BLaER1 treated with 17β-estradiol and CSF1 and Interleukin-3, amounts not matched to agents 10 nM and 100 nM (cell line): ENCODE data around the gene RNF141.

Source experiments
- H3K27ac ChIP-seq, 11 experiments: shearing (Covaris generic); formaldehyde crosslinking; 2 replicates each; pipeline ENCODE4 v1.8.1; 2022
- H3K27me3 ChIP-seq, 11 experiments: shearing (Covaris generic); formaldehyde crosslinking; 2 replicates each; pipeline ENCODE4 v1.8.1; 2022
- H3K36me3 ChIP-seq, 11 experiments: shearing (Covaris generic); formaldehyde crosslinking; 2 replicates each; pipeline ENCODE4 v1.8.1; 2022
- H3K4me1 ChIP-seq, 10 experiments: shearing (Covaris generic); formaldehyde crosslinking; 2 replicates each; pipeline ENCODE4 v1.8.1; 2022
- H3K4me2 ChIP-seq, 11 experiments: shearing (Covaris generic); formaldehyde crosslinking; 2 replicates each; pipeline ENCODE4 v1.8.1; 2022
- H3K4me3 ChIP-seq, 10 experiments: shearing (Covaris generic); formaldehyde crosslinking; 2 replicates each; pipeline ENCODE4 v1.8.1; 2022
- H3K9ac ChIP-seq, 11 experiments: shearing (Covaris generic); formaldehyde crosslinking; 2 replicates each; pipeline ENCODE4 v1.8.1; 2022
- H3K9me3 ChIP-seq, 11 experiments: shearing (Covaris generic); formaldehyde crosslinking; replicated peaks in 1 of 11; 2 replicates each; pipeline ENCODE4 v1.8.1; 2022
- H4K20me1 ChIP-seq, 11 experiments: shearing (Covaris generic); formaldehyde crosslinking; 2 replicates each; pipeline ENCODE4 v1.8.1; 2022
- Cebpa-rat ChIP-seq, 11 experiments: shearing (Covaris generic); IDR thresholded peaks; 2 replicates each; pipeline ENCODE4 v1.8.1; 2022

Gene RNF141

DNA sequence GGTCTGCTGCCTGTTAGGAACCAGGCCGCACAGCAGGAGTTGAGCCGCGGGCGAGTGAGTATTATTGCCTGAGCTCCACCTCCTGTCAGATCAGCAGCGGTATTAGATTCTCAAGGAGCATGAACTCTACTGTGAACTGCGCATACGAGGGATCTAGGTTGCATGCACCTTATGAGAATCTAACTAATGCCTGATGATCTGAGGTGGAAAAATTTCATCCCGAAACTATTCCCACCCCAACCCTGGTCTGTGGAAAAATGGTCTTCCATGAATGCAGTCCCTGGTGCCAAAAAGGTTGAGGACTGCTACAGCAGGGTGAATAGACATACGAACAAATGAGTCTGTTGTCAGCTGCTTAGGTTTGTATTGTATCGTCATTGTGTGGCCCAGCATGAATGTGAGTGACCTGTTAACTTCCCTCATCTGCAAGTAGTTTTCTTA lies 29.8 kb downstream of the RNF141 start:
- Histone ChIP-seq H3K36me3 (peaks cover 12 to 42% (median 19%) of the 10 kb centered on the region in 11 experiments), H3K4me2 (no peak overlapping the region), H3K4me3 (no peak overlapping the region), H3K9ac (no peak overlapping the region), H3K9me3 (no peaks in the 10 kb centered on the region), H3K27ac (no peak overlapping the region), H3K27me3 (no peaks in the 10 kb centered on the region), H3K4me1 (peaks cover 0 to 5% (median 0%) of the 10 kb centered on the region in 10 experiments; a peak in 2 of 20 replicates), H4K20me1 (peaks cover 0 to 18% (median 0%) of the 10 kb centered on the region in 11 experiments; a peak in 3 of 22 replicates)
- TF ChIP-seq Cebpa-rat (IDR thresholded peaks at IDR 0.05): no peak

DNA sequence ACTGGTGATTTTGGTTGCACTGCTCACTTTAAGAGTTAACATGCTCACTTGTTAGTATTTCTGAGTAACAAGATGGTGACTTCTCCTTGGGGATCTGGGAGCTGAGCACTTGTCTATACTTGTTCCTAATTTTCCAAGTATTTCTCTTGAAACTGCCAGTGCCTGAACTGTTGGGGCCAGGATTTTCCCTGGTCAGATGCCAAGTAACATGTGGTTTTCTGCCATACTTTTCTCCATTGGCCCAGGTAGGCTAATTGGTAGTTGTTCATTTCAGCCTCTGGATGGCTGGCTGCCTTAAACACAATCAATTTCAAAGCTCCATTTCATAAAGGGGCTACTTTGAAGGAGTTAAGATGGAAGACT lies 35.0 kb downstream of the RNF141 start:
- Histone ChIP-seq H3K9ac (no peak overlapping the region), H3K27me3 (no peaks in the 10 kb centered on the region), H4K20me1 (peaks cover 0 to 30% (median 0%) of the 10 kb centered on the region in 11 experiments; a peak in 3 of 22 replicates), H3K4me1 (peaks cover 0 to 55% (median 31%) of the 10 kb centered on the region in 10 experiments; a peak in 15 of 20 replicates), H3K4me2 (peak overlapping the region in 3 of 11 experiments; percentile 69 to 87 (median 86); a peak in 1 of 22 replicates), H3K36me3 (peaks cover 20 to 57% (median 47%) of the 10 kb centered on the region in 11 experiments), H3K4me3 (no peak overlapping the region), H3K9me3 (no peaks in the 10 kb centered on the region), H3K27ac (no peak overlapping the region)
- no peak for TF ChIP-seq Cebpa-rat (IDR thresholded peaks at IDR 0.05)

DNA sequence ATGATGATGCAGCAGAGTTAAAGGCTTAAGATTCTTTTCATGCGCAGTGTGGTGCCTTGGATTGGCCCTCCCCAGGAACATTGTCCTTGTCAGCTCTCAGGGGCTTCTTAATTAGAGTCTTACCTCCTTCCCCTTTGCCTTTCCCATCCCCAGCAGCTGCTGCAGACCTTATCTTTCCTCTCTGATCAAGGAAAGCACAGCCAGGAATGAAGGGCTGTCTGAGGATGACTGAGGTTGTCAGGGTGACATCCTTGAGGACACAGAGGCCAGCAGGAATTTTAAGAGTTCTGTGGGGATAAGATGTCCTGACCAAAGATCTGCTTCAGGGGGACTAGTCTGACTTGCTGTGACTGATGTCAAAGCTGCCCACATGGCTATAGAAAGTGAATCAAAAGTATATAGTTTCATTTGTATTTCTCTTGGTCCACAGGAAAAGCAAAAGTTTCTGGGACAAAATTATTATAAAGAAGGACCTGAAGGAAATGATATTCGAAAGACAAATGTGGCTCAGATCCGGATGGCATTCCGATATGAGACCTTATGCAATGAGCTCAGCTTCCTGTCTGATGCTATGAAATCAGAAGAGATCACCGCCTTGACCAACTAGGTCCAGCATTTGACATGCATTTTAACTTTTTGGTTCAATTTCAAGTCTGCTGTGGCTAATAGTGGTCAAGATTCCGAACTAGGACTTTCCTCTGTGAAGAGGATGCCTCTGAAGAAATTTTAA lies 35.5 kb downstream of the RNF141 start:
- H3K4me1 ChIP-seq: peaks cover 0 to 60% (median 31%) of the 10 kb centered on the region in 10 experiments; a peak in 15 of 20 replicates
- TF ChIP-seq Cebpa-rat (IDR thresholded peaks at IDR 0.05): no peak
- no peaks in the 10 kb centered on the region for H3K27me3 ChIP-seq
- H3K36me3 ChIP-seq: peaks cover 25 to 62% (median 52%) of the 10 kb centered on the region in 11 experiments
- no peaks in the 10 kb centered on the region for H3K9me3 ChIP-seq
- H3K4me3 ChIP-seq: no peak overlapping the region
- H3K9ac ChIP-seq: no peak overlapping the region
- peaks cover 0 to 31% (median 0%) of the 10 kb centered on the region in 11 experiments; a peak in 3 of 22 replicates for H4K20me1 ChIP-seq
- no peak overlapping the region for H3K27ac ChIP-seq
- peak overlapping the region in 4 of 11 experiments; percentile 69 to 87 (median 84); a peak in 6 of 22 replicates for H3K4me2 ChIP-seq

DNA sequence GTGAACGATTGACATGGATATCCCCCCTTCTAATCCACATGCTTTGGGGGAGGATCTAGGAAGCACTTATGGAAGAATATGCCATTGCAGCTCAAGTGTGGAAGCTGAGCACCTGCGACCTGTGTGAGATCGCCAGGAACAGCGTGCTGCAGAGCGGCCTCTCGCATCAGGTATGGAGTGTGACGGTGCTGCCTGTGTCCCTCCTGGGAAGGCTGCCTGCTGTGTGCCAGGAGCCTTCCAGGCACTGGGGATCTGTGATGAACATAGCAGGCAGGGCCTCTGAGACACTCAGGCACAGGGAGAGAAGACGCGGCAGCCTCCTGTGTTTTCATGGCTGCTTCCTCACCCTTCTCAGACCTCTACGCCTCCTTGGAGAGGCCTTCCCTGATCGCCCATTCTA lies 36.5 kb downstream of the RNF141 start:
- H4K20me1 ChIP-seq: peaks cover 0 to 36% (median 0%) of the 10 kb centered on the region in 11 experiments; a peak in 3 of 22 replicates
- no peak for TF ChIP-seq Cebpa-rat (IDR thresholded peaks at IDR 0.05)
- H3K4me2 ChIP-seq: peak overlapping the region in 8 of 11 experiments; percentile 13 to 87 (median 74); a peak in 13 of 22 replicates
- H3K4me1 ChIP-seq: peaks cover 0 to 68% (median 31%) of the 10 kb centered on the region in 10 experiments; a peak in 15 of 20 replicates
- H3K9ac ChIP-seq: peak overlapping the region in 3 of 11 experiments; percentile 5 to 26 (median 10); a peak in 2 of 22 replicates
- peaks cover 35 to 71% (median 62%) of the 10 kb centered on the region in 11 experiments for H3K36me3 ChIP-seq
- no peak overlapping the region for H3K4me3 ChIP-seq
- H3K27me3 ChIP-seq: no peaks in the 10 kb centered on the region
- no peaks in the 10 kb centered on the region for H3K9me3 ChIP-seq
- H3K27ac ChIP-seq: peak overlapping the region in 8 of 11 experiments; percentile 21 to 81 (median 68); a peak in 13 of 22 replicates

DNA sequence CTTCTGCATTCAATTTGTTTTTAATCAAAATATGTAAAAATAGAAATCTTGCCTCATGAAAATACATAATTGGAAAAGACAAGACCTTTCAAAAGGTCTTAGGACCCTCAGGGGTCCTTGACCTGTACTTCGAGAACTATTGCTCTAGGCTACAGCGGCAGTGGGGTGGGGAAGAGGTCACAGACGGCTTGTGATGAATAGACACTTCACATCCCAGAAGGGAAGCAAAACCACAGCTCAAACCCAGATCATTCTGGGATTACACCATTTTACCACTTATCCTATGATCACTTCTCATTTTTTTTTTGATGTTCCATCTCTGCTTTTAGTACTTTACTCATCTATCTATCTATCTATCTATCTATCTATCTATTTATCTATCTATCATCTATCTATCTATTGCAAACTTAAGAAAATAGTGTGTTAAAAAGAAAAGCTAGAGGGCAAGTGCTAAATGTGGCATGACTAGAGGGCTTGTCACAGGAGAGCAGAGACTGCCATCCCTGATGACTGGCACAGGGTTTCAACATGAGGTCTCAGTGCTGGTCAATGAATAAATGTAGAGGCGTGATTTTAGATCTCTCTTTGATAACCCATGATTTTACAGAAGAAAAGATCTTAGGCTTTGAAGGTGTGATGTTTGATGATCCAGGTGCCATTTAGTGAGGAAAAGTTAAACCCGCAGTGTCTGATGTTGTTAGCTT lies 37.1 kb downstream of the RNF141 start:
- Histone ChIP-seq H3K9me3 (no peaks in the 10 kb centered on the region), H3K9ac (peak overlapping the region in 4 of 11 experiments; percentile 5 to 42 (median 30); a peak in 5 of 22 replicates), H3K27ac (peak overlapping the region in 9 of 11 experiments; percentile 1 to 81 (median 62); a peak in 15 of 22 replicates), H3K36me3 (peaks cover 41 to 77% (median 68%) of the 10 kb centered on the region in 11 experiments), H3K27me3 (no peaks in the 10 kb centered on the region), H3K4me3 (peak overlapping the region in 1 of 10 experiments; percentile 28; a peak in 1 of 20 replicates), H3K4me2 (peak overlapping the region in 8 of 11 experiments; percentile 13 to 87 (median 74); a peak in 15 of 22 replicates), H3K4me1 (peaks cover 0 to 71% (median 31%) of the 10 kb centered on the region in 10 experiments; a peak in 15 of 20 replicates), H4K20me1 (peaks cover 0 to 41% (median 0%) of the 10 kb centered on the region in 11 experiments; a peak in 4 of 22 replicates)
- no peak for TF ChIP-seq Cebpa-rat (IDR thresholded peaks at IDR 0.05)

DNA sequence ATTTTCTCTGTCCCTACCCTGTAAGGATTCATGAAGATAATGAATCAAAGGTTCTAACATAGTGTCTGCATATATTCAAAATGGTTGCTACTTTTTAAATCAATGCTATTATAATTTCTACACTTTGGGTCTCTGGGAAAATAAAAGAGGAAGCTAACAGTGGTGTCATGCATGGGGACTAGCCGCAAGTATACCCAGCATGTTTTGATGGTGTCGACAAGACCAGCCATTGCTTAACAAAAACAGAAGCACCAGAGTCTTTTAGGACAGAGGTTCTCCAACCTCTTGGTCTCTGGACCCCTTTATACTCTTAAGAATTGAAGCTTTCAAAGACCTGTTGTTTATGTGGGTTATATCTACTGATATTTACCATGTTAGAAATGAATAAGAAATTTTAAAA lies 37.8 kb downstream of the RNF141 start:
- H3K9me3 ChIP-seq: no peaks in the 10 kb centered on the region
- peaks cover 48 to 84% (median 75%) of the 10 kb centered on the region in 11 experiments for H3K36me3 ChIP-seq
- peak overlapping the region in 4 of 11 experiments; percentile 16 to 42 (median 26); a peak in 4 of 22 replicates for H3K9ac ChIP-seq
- peak overlapping the region in 8 of 11 experiments; percentile 23 to 87 (median 74); a peak in 16 of 22 replicates for H3K4me2 ChIP-seq
- H3K4me1 ChIP-seq: peaks cover 0 to 71% (median 31%) of the 10 kb centered on the region in 10 experiments; a peak in 15 of 20 replicates
- no peaks in the 10 kb centered on the region for H3K27me3 ChIP-seq
- H3K27ac ChIP-seq: peak overlapping the region in 8 of 11 experiments; percentile 12 to 81 (median 68); a peak in 15 of 22 replicates
- TF ChIP-seq Cebpa-rat (IDR thresholded peaks at IDR 0.05): no peak
- peaks cover 0 to 48% (median 0%) of the 10 kb centered on the region in 11 experiments; a peak in 5 of 22 replicates for H4K20me1 ChIP-seq
- H3K4me3 ChIP-seq: no peak overlapping the region

DNA sequence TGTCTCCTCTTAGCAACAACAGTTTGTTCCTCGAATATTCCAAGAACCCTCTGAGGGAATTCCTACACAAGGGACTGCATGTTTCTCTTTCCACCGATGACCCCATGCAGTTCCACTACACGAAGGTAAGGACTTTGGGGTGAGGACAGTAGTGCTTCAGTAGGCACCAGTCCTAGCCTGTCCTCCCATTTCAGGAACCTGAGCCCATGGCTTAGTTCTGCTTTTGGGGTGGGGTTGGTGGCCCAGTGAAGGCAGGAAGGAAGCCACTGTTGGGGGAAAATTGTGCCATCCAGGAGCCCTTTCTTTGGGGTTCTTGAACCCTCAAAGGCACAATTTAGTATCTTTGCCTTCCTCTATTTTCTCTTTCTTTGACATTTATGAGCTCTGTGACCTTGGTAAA lies 38.2 kb downstream of the RNF141 start:
- Histone ChIP-seq H3K4me3 (peak overlapping the region in 2 of 10 experiments; percentile 4 to 37; a peak in 1 of 20 replicates), H4K20me1 (peaks cover 0 to 53% (median 0%) of the 10 kb centered on the region in 11 experiments; a peak in 6 of 22 replicates), H3K9ac (peak overlapping the region in 3 of 11 experiments; percentile 16 to 34 (median 17); a peak in 2 of 22 replicates), H3K4me1 (peaks cover 0 to 71% (median 31%) of the 10 kb centered on the region in 10 experiments; a peak in 15 of 20 replicates), H3K27ac (peak overlapping the region in 8 of 11 experiments; percentile 12 to 81 (median 68); a peak in 15 of 22 replicates), H3K36me3 (peaks cover 52 to 89% (median 79%) of the 10 kb centered on the region in 11 experiments), H3K4me2 (peak overlapping the region in 8 of 11 experiments; percentile 23 to 87 (median 74); a peak in 16 of 22 replicates), H3K27me3 (no peaks in the 10 kb centered on the region), H3K9me3 (no peaks in the 10 kb centered on the region)
- TF ChIP-seq Cebpa-rat (IDR thresholded peaks at IDR 0.05): no peak

DNA sequence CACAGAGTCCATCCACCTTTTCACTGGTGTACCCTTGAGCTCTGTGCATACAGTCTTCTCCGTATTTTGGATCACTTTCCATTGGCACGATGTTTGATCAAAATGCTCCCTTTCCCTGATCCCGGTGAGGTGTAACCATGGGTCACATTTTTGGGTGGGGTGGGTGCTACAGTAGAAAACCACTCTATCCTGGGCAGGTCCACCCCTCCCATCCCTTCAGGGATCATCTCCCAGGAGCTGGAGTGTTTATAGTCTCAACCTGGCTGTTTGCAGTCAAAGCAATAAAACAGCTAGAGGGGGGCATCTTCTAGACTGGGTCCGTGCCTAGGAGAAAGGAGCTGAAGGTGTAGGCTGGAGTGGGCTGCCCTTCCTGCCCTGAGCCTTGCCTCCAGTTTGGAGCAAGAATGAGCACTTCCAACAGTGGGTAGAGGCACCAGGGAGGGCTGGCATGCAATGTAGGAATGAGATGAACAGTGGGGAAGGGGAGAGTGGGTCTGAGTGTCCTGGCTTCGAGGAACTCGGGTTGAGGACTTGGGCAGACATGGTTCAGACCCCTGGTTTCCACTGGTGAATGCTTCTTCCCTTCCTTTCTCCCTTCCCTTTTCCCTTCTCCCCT lies 38.8 kb downstream of the RNF141 start:
- Histone ChIP-seq H3K36me3 (peaks cover 58 to 94% (median 84%) of the 10 kb centered on the region in 11 experiments), H3K27ac (peak overlapping the region in 7 of 11 experiments; percentile 21 to 81 (median 73); a peak in 12 of 22 replicates), H4K20me1 (peaks cover 0 to 56% (median 0%) of the 10 kb centered on the region in 11 experiments; a peak in 7 of 22 replicates), H3K9me3 (no peaks in the 10 kb centered on the region), H3K4me3 (peak overlapping the region in 2 of 10 experiments; percentile 4 to 10; a peak in 1 of 20 replicates), H3K27me3 (no peaks in the 10 kb centered on the region), H3K4me2 (peak overlapping the region in 8 of 11 experiments; percentile 23 to 87 (median 74); a peak in 15 of 22 replicates), H3K9ac (peak overlapping the region in 1 of 11 experiments; percentile 34; a peak in 1 of 22 replicates), H3K4me1 (peaks cover 0 to 71% (median 31%) of the 10 kb centered on the region in 10 experiments; a peak in 15 of 20 replicates)
- no peak for TF ChIP-seq Cebpa-rat (IDR thresholded peaks at IDR 0.05)
